SJCRH30 (cell line): ENCODE data around the gene IFT20. TPM values are rescaled to one million over a fixed set of nuclear protein-coding genes. Genes with fewer than 3 reads are reported as not detected.

Experiments used
- DNase-seq, 2 experiments: peaks; one replicate each; pipeline ENCODE4 v3.0.0-alpha.2; 2015 to 2020
- H3K27ac ChIP-seq: fragments of 250-450 bp; sonication (Bioruptor Pico); 2 replicates; pipeline ENCODE4 v1.5.1; 2020; ENCODE audit warnings: mild to moderate bottlenecking, moderate library complexity
- H3K27me3 ChIP-seq: fragments of 250-450 bp; sonication (Bioruptor Pico); 2 replicates; pipeline ENCODE4 v1.5.1; 2020; ENCODE audit warnings: mild to moderate bottlenecking, moderate library complexity
- H3K36me3 ChIP-seq: fragments of 250-450 bp; sonication (Bioruptor Pico); 2 replicates; pipeline ENCODE4 v1.5.1; 2020; ENCODE audit warnings: mild to moderate bottlenecking, moderate library complexity
- H3K4me1 ChIP-seq: fragments of 250-450 bp; sonication (Bioruptor Pico); 2 replicates; pipeline ENCODE4 v1.5.1; 2020; ENCODE audit warnings: mild to moderate bottlenecking, moderate library complexity
- H3K4me3 ChIP-seq: fragments of 250-450 bp; sonication (Bioruptor Pico); 2 replicates; pipeline ENCODE4 v1.5.1; 2020; ENCODE audit warnings: mild to moderate bottlenecking, moderate library complexity
- H3K9me3 ChIP-seq: fragments of 250-450 bp; sonication (Bioruptor Pico); replicated peaks from 2 replicates; pipeline ENCODE4 v1.5.1; 2020; ENCODE audit warnings: mild to moderate bottlenecking, moderate library complexity
- total RNA-seq: library from RNA; depleted of rRNA; stranded (reverse); fragments of >200 nt; shearing (Covaris generic); gene quantifications from 2 replicates; pipeline ENCODE4 v1.2.3, GENCODE V29; 2014

The IFT20 gene
- total RNA-seq, 1 experiment from 2014 or later, result 33.2 TPM

GRCh38 chr17:28368915-28369683, 33.8 kb upstream of the IFT20 start:
- Histone ChIP-seq H3K9me3 (no peaks in the 10 kb centered on the region), H3K27me3 (no peaks in the 10 kb centered on the region), H3K27ac (no peak overlapping the region), H3K4me3 (no peak overlapping the region), H3K36me3 (no peaks in the 10 kb centered on the region), H3K4me1 (peaks cover 20% of the 10 kb centered on the region)
- no peak for DNase-seq

- Histone ChIP-seq H3K27ac (no peak overlapping the region), H3K4me3 (no peak overlapping the region), H3K27me3 (no peaks in the 10 kb centered on the region), H3K9me3 (no peaks in the 10 kb centered on the region), H3K36me3 (no peaks in the 10 kb centered on the region), H3K4me1 (peaks cover 18% of the 10 kb centered on the region)
- DNase-seq, result no peak
These were observed 33.1 kb upstream of the IFT20 start for GRCh38 chr17:28368306-28368831.

GRCh38 chr17:28367641-28368305, 32.5 kb upstream of the IFT20 start:
- DNase-seq, result no peak
- Histone ChIP-seq H3K27me3 (no peaks in the 10 kb centered on the region), H3K4me1 (peaks cover 12% of the 10 kb centered on the region), H3K4me3 (no peak overlapping the region), H3K27ac (no peak overlapping the region), H3K9me3 (no peaks in the 10 kb centered on the region), H3K36me3 (no peaks in the 10 kb centered on the region; the same call in 1 of the 2 replicates)

- H3K27ac ChIP-seq, result no peak overlapping the region
- H3K36me3 ChIP-seq, result no peaks in the 10 kb centered on the region; the same call in 1 of the 2 replicates
- DNase-seq, result no peak
- no peaks in the 10 kb centered on the region for H3K9me3 ChIP-seq
- no peak overlapping the region for H3K4me3 ChIP-seq
- no peaks in the 10 kb centered on the region for H3K27me3 ChIP-seq
- peaks cover 12% of the 10 kb centered on the region for H3K4me1 ChIP-seq
These were observed 31.3 kb upstream of the IFT20 start for GRCh38 chr17:28366605-28367004.

GRCh38 chr17:28365487-28365886, 30.2 kb upstream of the IFT20 start:
- H3K36me3 ChIP-seq, result peaks cover 8% of the 10 kb centered on the region
- no peaks in the 10 kb centered on the region for H3K27me3 ChIP-seq
- DNase-seq, result no peak
- no peak overlapping the region for H3K27ac ChIP-seq
- H3K9me3 ChIP-seq, result no peaks in the 10 kb centered on the region
- peaks cover 6% of the 10 kb centered on the region for H3K4me1 ChIP-seq
- H3K4me3 ChIP-seq, result no peak overlapping the region

GRCh38 chr17:28364665-28365363, 29.5 kb upstream of the IFT20 start, which contains the start of gene SEBOX:
Gene SEBOX, minus strand, starts transcription at chr17:28365199. Its CDS starts 48 bp downstream, at chr17:28365151.
- H3K4me1 ChIP-seq, result no peaks in the 10 kb centered on the region
- H3K27ac ChIP-seq, result no peak within 1 kb of the TSS
- no peaks in the 10 kb centered on the region for H3K27me3 ChIP-seq
- DNase-seq, result no peak
- peaks cover 14% of the 10 kb centered on the region for H3K36me3 ChIP-seq
- H3K9me3 ChIP-seq, result no peaks in the 10 kb centered on the region
- H3K4me3 ChIP-seq, result no peak within 1 kb of the TSS

- Histone ChIP-seq H3K4me1 (no peaks in the 10 kb centered on the region), H3K36me3 (peaks cover 18% of the 10 kb centered on the region), H3K27me3 (no peaks in the 10 kb centered on the region), H3K27ac (no peak overlapping the region), H3K4me3 (no peak overlapping the region), H3K9me3 (no peaks in the 10 kb centered on the region)
- DNase-seq, result no peak
These were observed 28.7 kb upstream of the IFT20 start for GRCh38 chr17:28363776-28364650.

GRCh38 chr17:28363186-28363585, 27.9 kb upstream of the IFT20 start:
- Histone ChIP-seq H3K4me1 (no peaks in the 10 kb centered on the region), H3K36me3 (peaks cover 18% of the 10 kb centered on the region)

GRCh38 chr17:28357901-28358197, 22.6 kb upstream of the IFT20 start:
- Histone ChIP-seq H3K36me3 (peaks cover 34% of the 10 kb centered on the region), H3K27ac (peak overlapping the region; percentile 71)

More at GRCh38 chr17:28363186-28363585, 27.9 kb upstream of the IFT20 start:
- Histone ChIP-seq H3K4me3 (no peak overlapping the region), H3K27ac (no peak overlapping the region), H3K9me3 (no peaks in the 10 kb centered on the region), H3K27me3 (no peaks in the 10 kb centered on the region)
- DNase-seq, result no peak

GRCh38 chr17:28357061-28357900, 22.0 kb upstream of the IFT20 start, which contains the start of gene POLDIP2:
Gene POLDIP2, minus strand, starts transcription at chr17:28357527. Its CDS starts 79 bp downstream, at chr17:28357448.
- H3K4me3 ChIP-seq, result peak within 1 kb of the TSS; percentile 93
- no peaks in the 10 kb centered on the region for H3K9me3 ChIP-seq
- peaks cover 6% of the 10 kb centered on the region; the same call in 1 of the 2 replicates for H3K4me1 ChIP-seq
- peak within 1 kb of the TSS; percentile 71 for H3K27ac ChIP-seq
- peak; percentile 97 for DNase-seq
- no peaks in the 10 kb centered on the region for H3K27me3 ChIP-seq
- H3K36me3 ChIP-seq, result peaks cover 39% of the 10 kb centered on the region

More at GRCh38 chr17:28357901-28358197, 22.6 kb upstream of the IFT20 start:
- DNase-seq, result no peak
- Histone ChIP-seq H3K27me3 (no peaks in the 10 kb centered on the region), H3K4me1 (peaks cover 6% of the 10 kb centered on the region; the same call in 1 of the 2 replicates), H3K4me3 (peak overlapping the region; percentile 93), H3K9me3 (no peaks in the 10 kb centered on the region)

- no peak for DNase-seq
- Histone ChIP-seq H3K27me3 (no peaks in the 10 kb centered on the region), H3K36me3 (peaks cover 79% of the 10 kb centered on the region), H3K9me3 (no peaks in the 10 kb centered on the region), H3K4me3 (no peak overlapping the region), H3K27ac (no peak overlapping the region), H3K4me1 (no peaks in the 10 kb centered on the region)
These were observed 15.0 kb upstream of the IFT20 start for GRCh38 chr17:28350271-28350670.

GRCh38 chr17:28348979-28349378, 13.7 kb upstream of the IFT20 start:
- no peak overlapping the region for H3K4me3 ChIP-seq
- H3K27me3 ChIP-seq, result no peaks in the 10 kb centered on the region
- DNase-seq, result no peak
- peaks cover 74% of the 10 kb centered on the region for H3K36me3 ChIP-seq
- H3K4me1 ChIP-seq, result no peaks in the 10 kb centered on the region
- no peak overlapping the region for H3K27ac ChIP-seq
- no peaks in the 10 kb centered on the region for H3K9me3 ChIP-seq

- no peak for DNase-seq
- H3K36me3 ChIP-seq, result peaks cover 73% of the 10 kb centered on the region
- no peaks in the 10 kb centered on the region for H3K9me3 ChIP-seq
- no peaks in the 10 kb centered on the region for H3K27me3 ChIP-seq
- H3K27ac ChIP-seq, result no peak overlapping the region
- H3K4me1 ChIP-seq, result no peaks in the 10 kb centered on the region
- no peak overlapping the region for H3K4me3 ChIP-seq
These were observed 12.1 kb upstream of the IFT20 start for GRCh38 chr17:28347261-28347891.
